K562 (cell line): ENCODE measurements around the gene ODR4. TPM values are rescaled to one million over a fixed set of nuclear protein-coding genes. Genes with fewer than 3 reads are reported as not detected.

Source experiments
- ATAC-seq: fragments of 200-7000 bp; cut with Tn5 transposase; 3 replicates; pipeline ENCODE4 v1.9.1; 2020; ENCODE audit warnings: moderate library complexity
- BruUV-seq: library from RNA; stranded (reverse); fragments of 400-500 nt; replicated peaks from 2 replicates; lab custom pipeline; 2021; lab: Mats Ljungman, UMichigan
- CTCF ChIA-PET: fragments of 300-600 bp; formaldehyde crosslinking; extraction: SDS; loops from one replicate; lab custom pipeline; 2021; ENCODE audit warnings: low intra/inter-chr PET ratio; lab: Yijun Ruan, JAX
- POLR2A ChIA-PET: fragments of 300-600, 350-650 bp; sonication (Branson Sonifier 250); formaldehyde crosslinking; extraction: SDS; loops from one replicate; lab custom pipeline; 2021; ENCODE audit warnings: antibody characterized with exemption, inconsistent platforms; lab: Yijun Ruan, JAX
- DNase-seq, 4 experiments: peaks; one replicate each; pipeline versions ENCODE4 v3.0.0 to v3.0.0-alpha.2; 2011 to 2018; ENCODE audit warnings: low spot score in 3 of 4, mixed read lengths in 3 of 4; ENCODE audit errors: extremely low read depth in 1 of 4
- FAIRE-seq: peaks from 2 replicates; lab custom pipeline; 2011; peaks lifted over from hg19 to GRCh38; lab: Jason Lieb, UNC
- H2AFZ ChIP-seq: 2 replicates; pipeline ENCODE4 v1.6.0; 2011; ENCODE audit warnings: low read depth, low read length, control low read depth, inconsistent platforms
- H3K27ac ChIP-seq: fragments of 200-600 bp; 3 replicates; pipeline ENCODE4 v1.8.0; 2011; ENCODE audit warnings: low read depth, mild to moderate bottlenecking, control low read depth, inconsistent platforms, low read length, moderate library complexity, mixed read lengths; ENCODE audit errors: extremely low read depth
- H3K27me3 ChIP-seq, 2 experiments: fragments of 300-600 bp in 1 of 2; 2 replicates in 1 of 2; 3 replicates in 1 of 2; pipeline versions ENCODE4 v1.6.0 to v1.8.0; 2011; ENCODE audit warnings: inconsistent platforms in 2 of 2, low read length in 2 of 2, mild to moderate bottlenecking in 1 of 2, mixed read lengths in 1 of 2, moderate library complexity in 1 of 2; ENCODE audit not compliant: control insufficient read depth in 2 of 2, insufficient read depth in 2 of 2
- H3K36me3 ChIP-seq: fragments of 300-600 bp; 3 replicates; pipeline ENCODE4 v1.8.0; 2011; ENCODE audit warnings: mild to moderate bottlenecking, low read length, inconsistent platforms; ENCODE audit not compliant: control insufficient read depth, insufficient read depth
- H3K4me1 ChIP-seq, 2 experiments: fragments of 200-600 bp in 1 of 2; replicated peaks in 1 of 2; 2 replicates in 1 of 2; 3 replicates in 1 of 2; pipeline versions ENCODE4 v1.5.1 to v1.8.0; 2011; ENCODE audit warnings: inconsistent platforms in 2 of 2, low read length in 2 of 2, mild to moderate bottlenecking in 1 of 2, mixed read lengths in 1 of 2, moderate library complexity in 1 of 2; ENCODE audit not compliant: control insufficient read depth in 2 of 2, insufficient read depth in 2 of 2
- H3K4me2 ChIP-seq: 2 replicates; pipeline ENCODE4 v1.6.1; 2011; ENCODE audit warnings: low read length, control low read depth, inconsistent platforms, mixed read lengths; ENCODE audit not compliant: insufficient read depth
- H3K4me3 ChIP-seq: fragments of 200-600 bp; sonication (generic), shearing (Covaris generic); 2 replicates; pipeline ENCODE4 v1.5.1; 2016; ENCODE audit warnings: control low read depth, inconsistent platforms
- H3K79me2 ChIP-seq: fragments of 200-600 bp; 3 replicates; pipeline ENCODE4 v1.8.0; 2011; ENCODE audit warnings: low read length, inconsistent platforms; ENCODE audit not compliant: control insufficient read depth, insufficient read depth
- H3K9ac ChIP-seq, 2 experiments: 2 replicates each; pipeline versions ENCODE4 v1.6.0 to v1.6.1; 2011; ENCODE audit warnings: low read depth in 2 of 2, low read length in 2 of 2, control low read depth in 1 of 2, inconsistent platforms in 1 of 2, mild to moderate bottlenecking in 1 of 2, mixed read lengths in 1 of 2; ENCODE audit not compliant: insufficient read depth in 1 of 2
- H3K9me1 ChIP-seq: one replicate; pipeline ENCODE4 v1.6.0; 2011; ENCODE audit warnings: inconsistent platforms, mild to moderate bottlenecking, low read length, moderate library complexity; ENCODE audit not compliant: control insufficient read depth, insufficient read depth
- H3K9me3 ChIP-seq: replicated peaks from 2 replicates; pipeline ENCODE4 v1.5.1; 2011; ENCODE audit warnings: low read depth, low read length, inconsistent platforms; ENCODE audit not compliant: control insufficient read depth, insufficient read depth
- H4K20me1 ChIP-seq: replicated peaks from 2 replicates; pipeline ENCODE4 v1.6.1; 2011; ENCODE audit warnings: low read length, inconsistent platforms, mixed read lengths; ENCODE audit not compliant: control insufficient read depth, insufficient read depth
- CBX8 ChIP-seq: fragments of 200-600 bp; sonication (generic); IDR thresholded peaks from 2 replicates; pipeline ENCODE4 v1.6.1; 2012; ENCODE audit warnings: borderline replicate concordance, mixed run types, low read depth, mild to moderate bottlenecking, moderate library complexity, mixed read lengths, low read length, control low read depth, inconsistent platforms; ENCODE audit not compliant: poor library complexity, severe bottlenecking; ENCODE audit errors: extremely low read depth
- FOXJ3 ChIP-seq: sonication (generic); formaldehyde crosslinking; IDR thresholded peaks from 2 replicates; pipeline ENCODE4 v1.4.0; 2020; ENCODE audit warnings: mild to moderate bottlenecking, missing genetic modification reagents
- GTF2A2 ChIP-seq: IDR thresholded peaks from 2 replicates; pipeline ENCODE4 v1.6.1; 2016; ENCODE audit warnings: mild to moderate bottlenecking, missing genetic modification characterization, missing compliant biosample characterization
- HMGXB4 ChIP-seq: sonication (generic); formaldehyde crosslinking; IDR thresholded peaks from 2 replicates; pipeline ENCODE4 v1.8.1; 2023; ENCODE audit warnings: mild to moderate bottlenecking, missing genetic modification reagents
- TFAP4 ChIP-seq: sonication (generic); formaldehyde crosslinking; IDR thresholded peaks from 2 replicates; pipeline ENCODE4 v1.8.0; 2022; ENCODE audit warnings: missing genetic modification reagents, mild to moderate bottlenecking, moderate library complexity, borderline replicate concordance
- ZBTB33 ChIP-seq: sonication (generic); formaldehyde crosslinking; IDR thresholded peaks from 2 replicates; pipeline ENCODE4 v1.8.1; 2023; ENCODE audit warnings: mild to moderate bottlenecking, missing genetic modification reagents
- ZNF717 ChIP-seq: fragments of 250-450 bp; sonication (Bioruptor Pico); IDR thresholded peaks from 2 replicates; pipeline ENCODE4 v1.5.0; 2021
- whole genome bisulfite sequencing: fragments of 100-300 bp; shearing (Covaris generic); methylation state at CpG from one replicate; pipeline ENCODE4 v1.1.6; 2016; ENCODE audit warnings: low coverage, mixed read lengths; ENCODE audit not compliant: insufficient coverage; ENCODE audit errors: missing lambda C conversion rate; 5-methylcytosine and 5-hydroxymethylcytosine counted together
- in situ Hi-C: fragments of 300-500 bp; cut with MboI; formaldehyde crosslinking; loops from 4 replicates; pipeline ENCODE4 v1.15.0; 2018; ENCODE audit warnings: inconsistent platforms, mixed read lengths
- intact Hi-C: fragments of 100-400 bp; cut with micrococcal nuclease; formaldehyde crosslinking; loops from 2 replicates; pipeline ENCODE4 v1.14.2; 2022
- polyA plus RNA-seq, 8 experiments: library from polyadenylated mRNA; depleted of rRNA in 4 of 8; stranded (reverse) in 5 of 8; unstranded in 3 of 8; fragments of >200 nt; fragmentation: Nextera tagmentation in 2 of 8; fragmentation: Illumina TruSeq in 1 of 8; extraction: Ambion mirVana in 2 of 8; extraction: Trizol in 1 of 8; gene quantifications; 2 replicates each; pipeline versions ENCODE4 v1.2.1 to v1.2.3, GENCODE V29; 2011 to 2014; ENCODE audit warnings: inconsistent platforms in 1 of 8, missing spikeins in 1 of 8
- total RNA-seq, 7 experiments: library from RNA; depleted of rRNA in 6 of 7; stranded (reverse); fragments of >200 nt in 6 of 7; fragmentation: Illumina TruSeq in 2 of 7; extraction: Trizol in 2 of 7; gene quantifications; 2 replicates each; pipeline versions ENCODE4 v1.2.1 to v1.2.3, GENCODE V29; 2011 to 2021; ENCODE audit warnings: low replicate concordance in 1 of 7

The ODR4 gene
- total and polyA plus RNA-seq, 9 of the 15 experiments (the other 6 are each of a cell fraction or from before 2014, with no cell fraction given): 23.1 to 63.9 (median 44.1) TPM

GRCh38 chr1:186440584-186440983 lies 64.9 kb downstream of the ODR4 start:
- H4K20me1 ChIP-seq: no peaks in the 10 kb centered on the region
- H2AFZ ChIP-seq: no peak overlapping the region
- FAIRE-seq (no peak), DNase-seq (no peak), ATAC-seq (no peak)
- no peaks in the 10 kb centered on the region for H3K9me3 ChIP-seq
- H3K27me3 ChIP-seq: no peaks in the 10 kb centered on the region
- H3K4me2 ChIP-seq: no peak overlapping the region
- no peaks in the 10 kb centered on the region for H3K9me1 ChIP-seq
- 1% methylated on average over 3 of the region's 3 CpGs for WGBS
- H3K79me2 ChIP-seq: no peaks in the 10 kb centered on the region
- no peak overlapping the region for H3K4me3 ChIP-seq
- TF ChIP-seq CBX8 (no peak), ZBTB33 (no peak), HMGXB4 (no peak), TFAP4 (no peak), ZNF717 (no peak), GTF2A2 (tag) (no peak), FOXJ3 (CRISPR knock-in tag) (no peak)
- H3K4me1 ChIP-seq: no peaks in the 10 kb centered on the region
- H3K9ac ChIP-seq: no peak overlapping the region
- H3K36me3 ChIP-seq: no peaks in the 10 kb centered on the region
- POLR2A ChIA-PET: no interaction called here
- intact Hi-C loops: no loop called here
- H3K27ac ChIP-seq: no peak overlapping the region
- in situ Hi-C loops: no loop called here
- no TSS peak for BruUV-seq
- CTCF ChIA-PET: no interaction called here
